GM12878 (cell line): ENCODE measurements around the gene ULBP2.

Experiments
- ESRRA ChIP-seq: IDR thresholded peaks from 2 replicates; pipeline ENCODE4 v1.6.1; 2012; ENCODE audit warnings: mild to moderate bottlenecking, low read length, improper control_type of control experiment
- EZH2 ChIP-seq: IDR thresholded peaks from 2 replicates; pipeline ENCODE4 v1.6.1; 2012; ENCODE audit warnings: low read depth, mild to moderate bottlenecking, control low read depth, inconsistent platforms, low read length, borderline replicate concordance; ENCODE audit not compliant: control insufficient read depth
- FOXM1 ChIP-seq: IDR thresholded peaks from 2 replicates; pipeline ENCODE4 v1.6.1; 2012; ENCODE audit warnings: low read depth, mild to moderate bottlenecking, inconsistent platforms, low read length, moderate library complexity
- POLR2A ChIP-seq: IDR thresholded peaks from 2 replicates; pipeline ENCODE4 v1.6.1; 2011; ENCODE audit warnings: low read depth, mild to moderate bottlenecking, low read length

- TF ChIP-seq ESRRA (no peak), EZH2 (no peak), POLR2A (no peak), FOXM1 (no peak)
These were observed 6.8 kb downstream of the ULBP2 start for GRCh38 chr6:149948616-149949015.
